MM.1S (cell line): ENCODE measurements around the gene ADAMTS17.
"Not testable (repeated sequence)": the region's sequence is repeated elsewhere in the genome, so short reads cannot be mapped to it uniquely, and the experiment has no call there.

ENCODE experiments used
- DNase-seq: peaks from one replicate; pipeline ENCODE4 v3.0.0-alpha.2; 2015
- H2AFZ ChIP-seq: fragments of 300-600 bp; sonication (generic); 2 replicates; pipeline ENCODE4 v1.6.0; 2016; ENCODE audit warnings: antibody characterized with exemption, low read length
- H3F3A ChIP-seq: fragments of 300-600 bp; sonication (generic); 2 replicates; pipeline ENCODE4 v1.6.1; 2016; ENCODE audit warnings: mild to moderate bottlenecking, antibody characterized with exemption, low read length, moderate library complexity, mixed read lengths; ENCODE audit not compliant: insufficient read depth
- H3K27ac ChIP-seq: fragments of 300-600 bp; sonication (generic); 2 replicates; pipeline ENCODE4 v1.5.1; 2016; ENCODE audit warnings: mild to moderate bottlenecking, low read length
- H3K27me3 ChIP-seq: fragments of 300-600 bp; sonication (generic); replicated peaks from 2 replicates; pipeline ENCODE4 v1.6.0; 2016; ENCODE audit warnings: low read length; ENCODE audit not compliant: insufficient read depth
- H3K36me3 ChIP-seq: fragments of 300-600 bp; sonication (generic); replicated peaks from 2 replicates; pipeline ENCODE4 v1.6.1; 2016; ENCODE audit warnings: mild to moderate bottlenecking, low read length, mixed read lengths; ENCODE audit not compliant: insufficient read depth
- H3K4me1 ChIP-seq: fragments of 300-600 bp; sonication (generic); 2 replicates; pipeline ENCODE4 v1.6.1; 2016; ENCODE audit warnings: low read length, mixed read lengths
- H3K4me2 ChIP-seq: fragments of 300-600 bp; sonication (generic); 2 replicates; pipeline ENCODE4 v1.6.0; 2016; ENCODE audit warnings: low read depth, low read length
- H3K4me3 ChIP-seq: fragments of 300-600 bp; sonication (generic); 2 replicates; pipeline ENCODE4 v1.5.1; 2016; ENCODE audit warnings: low read length, mixed read lengths
- H3K79me2 ChIP-seq: fragments of 300-600 bp; sonication (generic); 2 replicates; pipeline ENCODE4 v1.6.1; 2016; ENCODE audit warnings: mixed run types, low read length, mixed read lengths
- H3K9ac ChIP-seq: fragments of 300-600 bp; sonication (generic); 2 replicates; pipeline ENCODE4 v1.6.1; 2016; ENCODE audit warnings: low read length, mixed read lengths
- H3K9me2 ChIP-seq: fragments of 300-600 bp; sonication (generic); replicated peaks from 2 replicates; pipeline ENCODE4 v1.6.1; 2016; ENCODE audit warnings: mild to moderate bottlenecking, low read length, mixed read lengths; ENCODE audit not compliant: insufficient read depth
- H3K9me3 ChIP-seq: fragments of 300-600 bp; sonication (generic); replicated peaks from 2 replicates; pipeline ENCODE4 v1.6.1; 2016; ENCODE audit warnings: mild to moderate bottlenecking, low read length, mixed read lengths; ENCODE audit not compliant: insufficient read depth
- H4K20me1 ChIP-seq: fragments of 300-600 bp; sonication (generic); 2 replicates; pipeline ENCODE4 v1.6.1; 2016; ENCODE audit warnings: mild to moderate bottlenecking, low read length, moderate library complexity, mixed read lengths; ENCODE audit not compliant: insufficient read depth
- EZH2 ChIP-seq: fragments of 300-600 bp; sonication (generic); optimal IDR thresholded peaks from 2 replicates; pipeline ENCODE3; 2017; ENCODE audit warnings: low read depth, mild to moderate bottlenecking, antibody characterized with exemption, low read length, mixed read lengths
- EZH2phosphoT487 ChIP-seq: fragments of 300-600 bp; sonication (generic); IDR thresholded peaks from 2 replicates; pipeline ENCODE4 v1.6.1; 2018; ENCODE audit warnings: antibody characterized with exemption, low read length
- TF ChIP-seq, protein P1 (sequence below): fragments of 300-600 bp; sonication (generic); IDR thresholded peaks from 2 replicates; pipeline ENCODE4 v1.5.1; 2016; ENCODE audit warnings: antibody characterized with exemption, low read length, mixed read lengths

The ADAMTS17 gene

DNA sequence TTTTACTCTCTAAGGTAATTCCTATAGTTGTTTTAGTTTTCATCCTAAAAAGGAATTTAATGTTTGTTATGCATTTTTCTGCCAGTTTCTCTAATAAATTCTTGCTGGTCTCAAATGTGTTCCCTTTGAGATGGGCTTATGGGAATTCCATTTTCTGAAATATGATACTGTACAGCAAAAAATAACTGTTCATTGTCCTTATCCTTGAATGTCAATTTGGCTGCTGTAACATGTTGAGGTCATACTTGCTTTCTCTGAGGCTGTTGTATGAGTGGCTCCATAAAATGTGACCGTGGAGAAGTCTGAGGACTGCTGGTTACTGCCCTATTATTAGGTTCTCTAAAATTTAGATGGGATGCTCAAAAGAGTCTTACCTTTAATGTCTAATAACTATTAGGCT lies 266.5 kb downstream of the ADAMTS17 start:
- no peak overlapping the region for H3K4me2 ChIP-seq
- no peaks in the 10 kb centered on the region for H3K36me3 ChIP-seq
- H3K9ac ChIP-seq = no peak overlapping the region
- no peaks in the 10 kb centered on the region for H3F3A ChIP-seq
- H3K4me1 ChIP-seq = no peaks in the 10 kb centered on the region
- H3K27me3 ChIP-seq = no peaks in the 10 kb centered on the region
- no peak overlapping the region for H2AFZ ChIP-seq
- H3K79me2 ChIP-seq = no peaks in the 10 kb centered on the region
- TF ChIP-seq, protein P1, sequence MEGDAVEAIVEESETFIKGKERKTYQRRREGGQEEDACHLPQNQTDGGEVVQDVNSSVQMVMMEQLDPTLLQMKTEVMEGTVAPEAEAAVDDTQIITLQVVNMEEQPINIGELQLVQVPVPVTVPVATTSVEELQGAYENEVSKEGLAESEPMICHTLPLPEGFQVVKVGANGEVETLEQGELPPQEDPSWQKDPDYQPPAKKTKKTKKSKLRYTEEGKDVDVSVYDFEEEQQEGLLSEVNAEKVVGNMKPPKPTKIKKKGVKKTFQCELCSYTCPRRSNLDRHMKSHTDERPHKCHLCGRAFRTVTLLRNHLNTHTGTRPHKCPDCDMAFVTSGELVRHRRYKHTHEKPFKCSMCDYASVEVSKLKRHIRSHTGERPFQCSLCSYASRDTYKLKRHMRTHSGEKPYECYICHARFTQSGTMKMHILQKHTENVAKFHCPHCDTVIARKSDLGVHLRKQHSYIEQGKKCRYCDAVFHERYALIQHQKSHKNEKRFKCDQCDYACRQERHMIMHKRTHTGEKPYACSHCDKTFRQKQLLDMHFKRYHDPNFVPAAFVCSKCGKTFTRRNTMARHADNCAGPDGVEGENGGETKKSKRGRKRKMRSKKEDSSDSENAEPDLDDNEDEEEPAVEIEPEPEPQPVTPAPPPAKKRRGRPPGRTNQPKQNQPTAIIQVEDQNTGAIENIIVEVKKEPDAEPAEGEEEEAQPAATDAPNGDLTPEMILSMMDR = no peak
- TF ChIP-seq EZH2phosphoT487 = no peak
- no peak for TF ChIP-seq EZH2
- H4K20me1 ChIP-seq = no peaks in the 10 kb centered on the region
- no peak for DNase-seq
- H3K4me3 ChIP-seq = no peak overlapping the region
- H3K9me3 ChIP-seq = no peaks in the 10 kb centered on the region
- H3K9me2 ChIP-seq = no peaks in the 10 kb centered on the region
- H3K27ac ChIP-seq = no peak overlapping the region

- DNase-seq = no peak
- Histone ChIP-seq H3F3A (no peaks in the 10 kb centered on the region), H3K27ac (no peak overlapping the region), H3K9me3 (no peaks in the 10 kb centered on the region), H3K79me2 (no peaks in the 10 kb centered on the region), H3K4me2 (no peak overlapping the region), H2AFZ (no peak overlapping the region), H3K9me2 (no peaks in the 10 kb centered on the region), H3K36me3 (no peaks in the 10 kb centered on the region), H3K9ac (no peak overlapping the region), H3K4me3 (no peak overlapping the region), H3K27me3 (no peaks in the 10 kb centered on the region), H4K20me1 (no peaks in the 10 kb centered on the region), H3K4me1 (no peaks in the 10 kb centered on the region)
- no peak for TF ChIP-seq EZH2
- TF ChIP-seq, protein P1 = no peak
- TF ChIP-seq EZH2phosphoT487 = no peak
Observed at GRCh38 chr15:100073982-100074381, 267.8 kb downstream of the ADAMTS17 start.

DNA sequence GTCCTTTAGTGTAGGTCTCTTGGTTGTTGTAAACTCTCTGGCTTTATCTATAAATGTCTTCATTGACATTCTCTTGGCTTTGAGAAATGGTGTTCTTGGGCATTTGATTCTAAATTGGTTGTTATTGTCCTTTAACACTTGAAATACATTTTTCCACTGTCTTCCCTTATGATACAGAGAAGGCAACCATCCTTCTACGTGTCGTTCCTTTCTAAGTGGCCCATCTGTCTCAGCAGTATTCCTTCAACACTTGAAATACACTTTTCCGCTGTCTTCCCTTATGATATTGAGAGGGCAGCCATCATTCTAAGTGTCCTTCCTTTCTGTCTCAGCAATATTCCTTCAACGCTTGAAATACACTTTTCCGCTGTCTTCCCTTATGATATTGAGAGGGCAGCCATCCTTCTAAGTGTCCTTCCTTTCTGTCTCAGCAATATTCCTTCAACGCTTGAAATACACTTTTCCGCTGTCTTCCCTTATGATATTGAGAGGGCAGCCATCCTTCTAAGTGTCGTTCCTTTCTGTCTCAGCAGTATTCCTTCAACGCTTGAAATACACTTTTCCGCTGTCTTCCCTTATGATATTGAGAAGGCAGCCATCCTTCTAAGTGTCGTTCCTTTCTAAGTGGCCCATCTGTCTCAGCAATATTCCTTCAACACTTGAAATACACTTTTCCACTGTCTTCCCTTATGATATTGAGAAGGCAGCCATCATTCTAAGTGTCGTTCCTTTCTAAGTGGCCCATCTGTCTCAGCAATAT lies 275.1 kb downstream of the ADAMTS17 start:
- H3F3A ChIP-seq, H3K27ac ChIP-seq, H3K4me1 ChIP-seq, H3K9me3 ChIP-seq, H3K9ac ChIP-seq, H3K36me3 ChIP-seq, H3K4me2 ChIP-seq, H3K79me2 ChIP-seq, H3K4me3 ChIP-seq, DNase-seq, H3K9me2 ChIP-seq, H4K20me1 ChIP-seq, H3K27me3 ChIP-seq, H2AFZ ChIP-seq: not testable (repeated sequence)

- Histone ChIP-seq H3K4me1 (no peaks in the 10 kb centered on the region), H3K4me3 (no peak overlapping the region), H3K27me3 (no peaks in the 10 kb centered on the region), H3K79me2 (no peaks in the 10 kb centered on the region), H2AFZ (no peak overlapping the region), H3K9ac (no peak overlapping the region), H3K4me2 (no peak overlapping the region), H3K9me2 (no peaks in the 10 kb centered on the region), H3F3A (no peaks in the 10 kb centered on the region), H3K9me3 (no peaks in the 10 kb centered on the region), H3K27ac (no peak overlapping the region), H3K36me3 (no peaks in the 10 kb centered on the region), H4K20me1 (no peaks in the 10 kb centered on the region)
- TF ChIP-seq EZH2 = no peak
- no peak for TF ChIP-seq EZH2phosphoT487
- TF ChIP-seq, protein P1 = no peak
- no peak for DNase-seq
Observed at GRCh38 chr15:100061944-100062343, 279.8 kb downstream of the ADAMTS17 start.
